ENCODE results near the gene FHIP2A. TPM values are rescaled to one million over a fixed set of nuclear protein-coding genes. Genes with fewer than 3 reads are reported as not detected.

FHIP2A gene
- total and polyA plus RNA-seq, 9 donors: 11.9 to 40.3 (median 31.6) TPM

GRCh38 chr10:114800361-114800760, 21.2 kb upstream of the FHIP2A start:
- no peak for DNase-seq
- H3K36me3 ChIP-seq: no peaks in the 10 kb centered on the region
- H3K9me3 ChIP-seq: no peaks in the 10 kb centered on the region
- intact Hi-C loops (cut with DNase I): no loop called here
- no peak overlapping the region for H3K4me3 ChIP-seq
- no peak for TF ChIP-seq POLR2A (IDR thresholded peaks at IDR 0.05)
- TF ChIP-seq EP300 (IDR thresholded peaks at IDR 0.05): no peak
- no peak for TF ChIP-seq CTCF (IDR thresholded peaks at IDR 0.05)
- no peaks in the 10 kb centered on the region for H3K27me3 ChIP-seq
- WGBS, 3 donors: 78 to 90% (median 89%) methylated on average over 1 of the region's 1 CpG
- H3K27ac ChIP-seq: no peak overlapping the region
- no peaks in the 10 kb centered on the region for H3K4me1 ChIP-seq (ENCODE audit: insufficient read depth)

GRCh38 chr10:114801411-114801813, 20.2 kb upstream of the FHIP2A start:
- 67 to 80% (median 71%) methylated on average over 5 of the region's 5 CpGs for WGBS, 3 donors

GRCh38 chr10:114802177-114802576, 19.4 kb upstream of the FHIP2A start:
- Histone ChIP-seq H3K27me3 (no peaks in the 10 kb centered on the region), H3K36me3 (no peaks in the 10 kb centered on the region), H3K27ac (no peak overlapping the region), H3K4me1 (ENCODE audit: insufficient read depth) (no peaks in the 10 kb centered on the region), H3K9me3 (no peaks in the 10 kb centered on the region), H3K4me3 (no peak overlapping the region)
- intact Hi-C loops (cut with DNase I): no loop called here
- DNase-seq: no peak
- 98 to 100% (median 98%) methylated on average over 3 of the region's 3 CpGs for WGBS, 3 donors
- no peak for TF ChIP-seq POLR2A (IDR thresholded peaks at IDR 0.05)
- TF ChIP-seq CTCF (IDR thresholded peaks at IDR 0.05): no peak
- TF ChIP-seq EP300 (IDR thresholded peaks at IDR 0.05): no peak

More at GRCh38 chr10:114801411-114801813, 20.2 kb upstream of the FHIP2A start:
- TF ChIP-seq EP300 (IDR thresholded peaks at IDR 0.05) (no peak), CTCF (IDR thresholded peaks at IDR 0.05) (no peak), POLR2A (IDR thresholded peaks at IDR 0.05) (no peak)
- no peaks in the 10 kb centered on the region for H3K4me1 ChIP-seq (ENCODE audit: insufficient read depth)
- intact Hi-C loops (cut with DNase I): no loop called here
- no peak overlapping the region for H3K4me3 ChIP-seq
- no peak for DNase-seq
- H3K36me3 ChIP-seq: no peaks in the 10 kb centered on the region
- no peaks in the 10 kb centered on the region for H3K9me3 ChIP-seq
- no peak overlapping the region for H3K27ac ChIP-seq
- no peaks in the 10 kb centered on the region for H3K27me3 ChIP-seq

- Histone ChIP-seq H3K27ac (no peak overlapping the region), H3K4me3 (no peak overlapping the region), H3K27me3 (no peaks in the 10 kb centered on the region), H3K36me3 (no peaks in the 10 kb centered on the region), H3K4me1 (ENCODE audit: insufficient read depth) (no peaks in the 10 kb centered on the region), H3K9me3 (no peaks in the 10 kb centered on the region)
- intact Hi-C loops (cut with DNase I): no loop called here
- WGBS, 3 donors: 75 to 83% (median 80%) methylated on average over 3 of the region's 3 CpGs
- DNase-seq: no peak
- TF ChIP-seq EP300 (IDR thresholded peaks at IDR 0.05) (no peak), POLR2A (IDR thresholded peaks at IDR 0.05) (no peak), CTCF (IDR thresholded peaks at IDR 0.05) (no peak)
These were observed 14.8 kb upstream of the FHIP2A start for GRCh38 chr10:114806562-114807391.
